ENCODE results near the gene CPA1.

Gene CPA1

GRCh38 chr7:130401101-130401500 lies 20.8 kb downstream of the CPA1 start:
- no peak for TF ChIP-seq TRIM28 (IDR thresholded peaks at IDR 0.05; ENCODE audit: borderline replicate concordance, low read length)
- no peak for TF ChIP-seq ZNF624 (tag by site-specific recombination; IDR thresholded peaks at IDR 0.05)
- no peak for TF ChIP-seq ZNF549 (tag by site-specific recombination; IDR thresholded peaks at IDR 0.05)
- no peak for TF ChIP-seq ZNF398 (tag by site-specific recombination; IDR thresholded peaks at IDR 0.05)
- TF ChIP-seq, protein P1, sequence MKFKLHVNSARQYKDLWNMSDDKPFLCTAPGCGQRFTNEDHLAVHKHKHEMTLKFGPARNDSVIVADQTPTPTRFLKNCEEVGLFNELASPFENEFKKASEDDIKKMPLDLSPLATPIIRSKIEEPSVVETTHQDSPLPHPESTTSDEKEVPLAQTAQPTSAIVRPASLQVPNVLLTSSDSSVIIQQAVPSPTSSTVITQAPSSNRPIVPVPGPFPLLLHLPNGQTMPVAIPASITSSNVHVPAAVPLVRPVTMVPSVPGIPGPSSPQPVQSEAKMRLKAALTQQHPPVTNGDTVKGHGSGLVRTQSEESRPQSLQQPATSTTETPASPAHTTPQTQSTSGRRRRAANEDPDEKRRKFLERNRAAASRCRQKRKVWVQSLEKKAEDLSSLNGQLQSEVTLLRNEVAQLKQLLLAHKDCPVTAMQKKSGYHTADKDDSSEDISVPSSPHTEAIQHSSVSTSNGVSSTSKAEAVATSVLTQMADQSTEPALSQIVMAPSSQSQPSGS (tag by site-specific recombination; IDR thresholded peaks at IDR 0.05; ENCODE audit: low read depth), result no peak
- no peak for TF ChIP-seq ZNF23 (tag by site-specific recombination; IDR thresholded peaks at IDR 0.05; ENCODE audit: borderline replicate concordance)
- no peak for TF ChIP-seq BCL11A (tag by site-specific recombination; IDR thresholded peaks at IDR 0.05; ENCODE audit: low read depth)
- no peak for TF ChIP-seq ZSCAN30 (tag by site-specific recombination; IDR thresholded peaks at IDR 0.05)
- TF ChIP-seq ZNF621 (tag by site-specific recombination; IDR thresholded peaks at IDR 0.05), result no peak
- TF ChIP-seq SP7 (tag by site-specific recombination; IDR thresholded peaks at IDR 0.05), result no peak
- POLR2A ChIA-PET, result no interaction called here
- CTCF ChIA-PET, result interaction anchor here (0.6 kb wide), 1 partner anchor 64 kb away, joined by 4 read pairs; no protein-coding TSS in a partner anchor

GRCh38 chr7:130401578-130401977 lies 21.3 kb downstream of the CPA1 start:
- H3K9me3 ChIP-seq (ENCODE audit: control insufficient read depth, insufficient read depth, low read depth, low read length), result no peaks in the 10 kb centered on the region
- ChIA-PET POLR2A (no interaction called here), CTCF (no interaction called here)

More at GRCh38 chr7:130401101-130401500, 20.8 kb downstream of the CPA1 start:
- H3K4me1 ChIP-seq (ENCODE audit: control insufficient read depth, insufficient read depth, low read length), result no peaks in the 10 kb centered on the region
- H3K4me3 ChIP-seq (ENCODE audit: low read depth, low read length), result no peak overlapping the region
- H3K9me3 ChIP-seq (ENCODE audit: control insufficient read depth, insufficient read depth, low read depth, low read length), result no peaks in the 10 kb centered on the region
- peaks cover 0 to 15% of the 10 kb centered on the region in 2 experiments; a peak in 1 of 3 replicates for H3K36me3 ChIP-seq (ENCODE audit: control insufficient read depth in 2 of 2, insufficient read depth in 1 of 2, low read length in 2 of 2)
- no peak overlapping the region for H3K27ac ChIP-seq (ENCODE audit: extremely low read depth, low read depth, low read length)

GRCh38 chr7:130405003-130405402 lies 24.7 kb downstream of the CPA1 start:
- Histone ChIP-seq H3K4me1 (ENCODE audit: control insufficient read depth, insufficient read depth, low read length) (no peaks in the 10 kb centered on the region), H3K27ac (ENCODE audit: extremely low read depth, low read depth, low read length) (no peak overlapping the region), H3K4me3 (ENCODE audit: low read depth, low read length) (no peak overlapping the region), H3K9me3 (ENCODE audit: control insufficient read depth, insufficient read depth, low read depth, low read length) (no peaks in the 10 kb centered on the region), H3K36me3 (ENCODE audit: control insufficient read depth in 2 of 2, insufficient read depth in 1 of 2, low read length in 2 of 2) (peaks cover 0 to 15% of the 10 kb centered on the region in 2 experiments; a peak in 1 of 3 replicates)
- TF ChIP-seq ZNF629 (tag by site-specific recombination; IDR thresholded peaks at IDR 0.05) (no peak), ZNF174 (tag by site-specific recombination; IDR thresholded peaks at IDR 0.05) (no peak), ZNF394 (tag by site-specific recombination; IDR thresholded peaks at IDR 0.05; ENCODE audit: borderline replicate concordance) (no peak), ZNF791 (tag by site-specific recombination; IDR thresholded peaks at IDR 0.05) (no peak), ZNF580 (tag by site-specific recombination; IDR thresholded peaks at IDR 0.05) (no peak)
- ChIA-PET POLR2A (interaction anchor here (0.6 kb wide), 1 partner anchor 32 kb away, joined by 3 read pairs; no protein-coding TSS in a partner anchor), CTCF (no interaction called here)

More at GRCh38 chr7:130401578-130401977, 21.3 kb downstream of the CPA1 start:
- no peak overlapping the region for H3K4me3 ChIP-seq (ENCODE audit: low read depth, low read length)
- peaks cover 0 to 15% of the 10 kb centered on the region in 2 experiments; a peak in 1 of 3 replicates for H3K36me3 ChIP-seq (ENCODE audit: control insufficient read depth in 2 of 2, insufficient read depth in 1 of 2, low read length in 2 of 2)
- no peak overlapping the region for H3K27ac ChIP-seq (ENCODE audit: extremely low read depth, low read depth, low read length)
- TF ChIP-seq ZNF274 (IDR thresholded peaks at IDR 0.05; ENCODE audit: low read length) (no peak), ZNF274 (tag by site-specific recombination; IDR thresholded peaks at IDR 0.05; ENCODE audit: borderline replicate concordance) (no peak), ZNF391 (tag by site-specific recombination; IDR thresholded peaks at IDR 0.05; ENCODE audit: borderline replicate concordance, low read depth) (no peak)
- H3K4me1 ChIP-seq (ENCODE audit: control insufficient read depth, insufficient read depth, low read length), result no peaks in the 10 kb centered on the region

Measured in HEK293 (cell line).